ENCODE measurements around the gene KHNYN.
"Not testable (repeated sequence)": the region's sequence is repeated elsewhere in the genome, so short reads cannot be mapped to it uniquely, and the experiment has no call there.

KHNYN gene

DNA sequence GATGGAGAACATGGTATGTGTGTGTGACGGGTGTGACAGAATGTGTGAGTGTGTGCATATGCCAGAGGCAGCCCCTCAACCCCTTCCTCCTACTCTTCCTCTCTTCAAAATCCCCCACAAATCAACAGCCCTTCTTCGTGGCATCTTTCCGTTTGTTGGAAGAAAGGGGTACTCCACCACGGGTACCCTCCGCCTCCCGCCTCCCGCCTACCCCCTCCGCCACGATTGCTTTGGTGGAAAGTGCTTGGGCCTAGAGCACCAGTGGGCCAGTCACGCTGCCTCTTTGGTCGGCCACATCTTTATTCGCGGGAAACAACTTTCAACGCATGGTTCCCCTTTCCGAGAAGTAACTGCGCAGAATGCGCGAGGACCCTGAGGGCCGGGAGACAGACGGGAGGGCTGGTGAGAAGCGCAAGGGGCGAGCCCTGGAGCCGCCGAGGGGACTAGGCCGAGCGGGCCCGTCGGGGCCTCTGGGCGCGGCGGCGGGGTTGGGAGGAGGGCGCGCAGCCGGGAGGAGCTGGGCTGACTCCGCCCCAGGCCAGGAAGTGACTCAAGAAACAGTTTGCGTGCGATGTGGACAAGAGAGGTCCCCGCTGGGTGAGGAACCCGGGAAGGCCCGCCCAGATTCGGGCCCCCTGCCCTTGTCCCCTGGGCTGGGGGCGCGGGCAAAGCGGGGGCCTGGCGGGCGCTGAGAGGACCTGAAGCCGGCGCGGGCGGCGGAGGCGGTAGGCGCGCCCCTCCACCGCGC lies at the start of gene KHNYN, which contains the start of gene CBLN3:
Gene KHNYN, plus strand, starts transcription at position 560 of the 748 bp plus-strand sequence. CDS start 777 bp downstream, outside the sequence.
Gene CBLN3, minus strand, starts transcription at position 274 of the 748 bp plus-strand sequence. CDS start 614 bp downstream, outside the sequence.
- peak; percentile 80 to 81 for DNase-seq (ENCODE audit: low read depth in 2 of 2)

DNA sequence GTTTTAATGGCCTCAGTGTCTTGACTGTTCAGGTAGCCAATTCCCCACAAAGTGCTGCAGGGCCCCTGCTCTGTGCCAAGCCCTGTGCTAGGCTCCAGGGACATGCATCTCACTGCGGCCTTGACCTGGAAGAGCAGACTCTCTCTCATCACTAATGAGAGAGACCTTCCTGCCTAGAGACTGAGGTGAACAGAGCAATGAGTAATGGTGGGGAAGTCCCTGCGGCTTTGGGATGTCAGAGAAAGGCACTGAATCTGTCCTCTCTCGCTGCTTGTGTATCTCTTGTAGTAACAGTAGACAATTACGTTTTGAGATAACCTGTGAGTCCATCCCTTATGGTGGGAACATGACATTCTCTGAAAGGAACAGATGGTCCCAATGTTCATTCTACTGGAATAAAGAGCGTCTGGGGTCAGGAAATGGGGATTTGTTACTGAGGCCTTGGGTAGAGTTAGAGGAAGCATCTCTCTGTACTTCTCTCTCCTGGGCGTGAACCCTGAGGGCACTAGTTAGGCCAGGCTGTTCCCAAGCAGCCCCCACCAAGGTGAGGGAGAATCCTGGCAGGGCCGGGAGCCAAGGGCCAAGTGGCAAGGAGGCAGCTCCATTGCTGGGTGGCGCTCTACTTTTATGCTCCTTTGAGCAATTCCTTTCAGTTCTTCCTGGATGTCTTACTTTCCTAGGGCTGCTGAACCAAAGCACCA lies 48.2 kb upstream of the KHNYN start:
- DNase-seq (ENCODE audit: low read depth in 2 of 2) = no peak

DNA sequence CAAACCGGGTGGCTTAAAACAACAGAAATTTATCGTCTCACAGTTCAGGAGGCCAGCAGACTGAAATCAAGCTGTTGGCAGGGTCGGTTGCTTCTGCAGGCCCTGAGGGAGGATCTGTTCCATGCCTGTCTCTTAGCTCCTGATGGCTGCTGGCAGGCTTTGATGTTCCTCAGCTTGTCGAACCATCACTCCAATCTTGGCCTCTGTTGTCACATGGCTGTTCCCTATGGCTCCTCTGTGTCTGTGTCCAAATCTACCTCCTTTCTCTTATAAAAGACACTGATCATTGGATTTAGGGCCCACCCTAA lies 47.7 kb upstream of the KHNYN start:
- no peak for DNase-seq (ENCODE audit: low read depth in 2 of 2)

DNA sequence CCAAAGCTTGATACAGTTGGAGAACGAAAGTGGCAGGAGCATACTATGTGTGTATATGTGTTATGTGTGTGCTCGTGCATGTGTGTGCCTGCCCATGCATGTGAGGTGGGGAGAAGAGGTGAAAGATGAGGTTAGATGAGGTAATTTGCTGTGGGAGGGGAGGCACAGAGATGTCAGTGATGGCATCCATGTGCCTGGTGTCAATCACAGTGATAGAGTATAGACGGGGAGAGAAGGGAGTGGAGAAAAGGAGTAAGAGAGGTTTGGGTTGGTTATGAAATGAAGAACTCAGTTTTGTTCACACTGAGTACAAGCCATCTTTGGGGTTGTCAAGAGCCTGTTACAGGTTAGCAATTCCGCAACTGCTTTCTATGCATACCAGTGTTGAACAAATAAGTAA lies 45.6 kb upstream of the KHNYN start:
- no peak for DNase-seq (ENCODE audit: low read depth in 2 of 2)

- DNase-seq (ENCODE audit: low read depth in 2 of 2) = no peak
Observed at GRCh38 chr14:24385524-24385923, 44.2 kb upstream of the KHNYN start.

DNA sequence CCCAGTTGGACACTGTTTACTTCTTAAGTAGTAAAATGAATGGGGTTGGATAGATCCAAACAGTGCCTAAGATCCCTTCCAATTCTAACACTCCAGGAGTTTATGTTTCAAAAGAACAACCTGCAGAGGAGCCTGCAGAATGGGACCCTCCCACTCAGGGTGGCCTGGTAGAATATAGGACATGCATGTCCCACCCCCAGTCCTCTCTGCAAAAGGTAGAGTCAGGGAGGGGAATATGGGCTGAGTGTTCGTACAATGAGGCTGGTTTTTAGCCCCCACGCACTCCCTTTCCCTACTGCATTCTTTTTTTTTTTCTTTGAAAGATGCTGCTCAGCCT lies 42.8 kb upstream of the KHNYN start:
- DNase-seq (ENCODE audit: low read depth in 2 of 2) = no peak

DNA sequence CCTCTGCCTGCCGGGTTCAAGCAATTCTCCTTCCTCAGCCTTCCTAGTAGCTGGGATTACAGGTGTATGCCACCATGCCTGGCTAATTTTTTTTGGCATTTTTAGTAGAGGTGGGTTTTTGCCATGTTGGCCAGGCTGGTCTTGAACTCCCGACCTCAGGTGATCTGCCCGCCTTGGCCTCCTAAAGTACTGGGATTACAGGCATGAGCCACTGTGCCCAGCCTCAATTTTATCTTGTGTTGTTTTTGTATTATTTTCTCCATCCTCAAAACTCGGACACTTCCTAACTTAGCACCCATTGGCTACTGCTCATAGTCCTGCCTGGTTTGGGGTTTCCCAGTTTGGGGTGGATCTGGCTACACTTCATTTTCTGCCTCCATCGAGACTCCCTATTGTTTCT lies 42.2 kb upstream of the KHNYN start:
- not testable (repeated sequence) for DNase-seq (ENCODE audit: low read depth in 2 of 2)

GRCh38 chr14:24388474-24389179 lies 41.1 kb upstream of the KHNYN start:
- no peak for DNase-seq (ENCODE audit: low read depth in 2 of 2)

DNA sequence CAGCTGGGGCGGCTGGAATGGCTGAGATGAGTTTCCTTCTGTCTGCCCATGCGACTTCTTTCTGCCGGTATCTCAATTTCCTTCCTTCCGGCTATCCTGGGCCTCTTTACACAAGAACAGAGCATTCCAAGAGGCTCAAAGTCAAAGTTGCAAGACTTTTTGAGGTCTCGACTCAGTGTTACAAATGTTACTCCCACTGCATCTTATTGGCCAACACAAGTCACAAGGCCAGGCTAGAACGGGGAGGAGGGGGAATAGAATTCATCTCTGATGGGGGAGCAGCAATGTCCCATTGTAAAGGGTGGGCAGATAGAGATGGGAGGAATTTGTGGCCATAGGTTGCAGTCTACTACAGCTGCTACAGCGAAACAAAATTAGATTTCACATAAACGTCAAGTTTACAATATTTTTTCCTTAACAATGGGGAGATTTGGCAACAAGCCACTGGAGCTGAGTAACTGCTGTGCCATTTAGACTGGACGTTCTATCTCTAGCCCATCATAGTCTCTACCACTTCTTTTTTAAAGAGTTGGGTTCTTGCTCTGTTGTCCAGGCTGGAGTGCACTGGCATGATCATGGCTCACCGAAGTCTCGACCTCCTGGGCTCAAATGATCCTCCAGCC lies 40.4 kb upstream of the KHNYN start:
- no peak for DNase-seq (ENCODE audit: low read depth in 2 of 2)

DNA sequence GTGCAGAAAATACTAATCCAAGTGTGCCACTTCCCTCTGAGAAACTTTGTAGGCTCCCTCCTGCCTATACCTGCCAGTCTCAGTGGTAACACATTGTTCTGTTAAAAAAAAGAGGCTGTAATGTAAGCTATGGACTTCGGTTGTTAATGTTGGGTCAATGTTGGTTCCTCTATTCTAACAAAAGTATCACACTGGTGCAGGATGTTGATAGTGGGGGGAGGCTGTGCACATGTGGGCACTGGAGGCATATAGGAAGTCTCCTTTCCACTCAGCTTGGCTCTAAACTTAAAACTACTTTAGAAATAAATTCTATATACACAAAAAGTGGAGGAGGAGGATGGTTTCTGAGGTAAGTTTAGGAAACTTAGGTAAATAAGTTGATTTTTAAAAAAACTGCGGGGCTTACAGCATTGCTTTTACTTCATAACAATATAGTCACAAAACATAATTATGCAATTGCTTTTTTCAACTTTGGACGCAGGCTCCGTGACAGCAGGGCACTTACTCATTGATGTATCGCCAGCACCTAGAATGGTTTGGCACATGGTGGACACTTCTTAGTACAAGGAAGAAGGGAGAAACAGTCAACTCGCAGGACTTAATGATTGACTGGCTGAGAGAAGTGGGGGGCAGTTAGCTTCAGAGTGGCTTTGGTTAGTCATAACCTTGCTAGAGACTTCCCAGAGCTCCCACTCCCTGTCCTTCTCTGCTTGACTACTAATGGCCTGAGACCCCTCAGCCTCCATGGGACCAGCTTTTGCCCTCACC lies 38.9 kb upstream of the KHNYN start:
- no peak for DNase-seq (ENCODE audit: low read depth in 2 of 2)

DNA sequence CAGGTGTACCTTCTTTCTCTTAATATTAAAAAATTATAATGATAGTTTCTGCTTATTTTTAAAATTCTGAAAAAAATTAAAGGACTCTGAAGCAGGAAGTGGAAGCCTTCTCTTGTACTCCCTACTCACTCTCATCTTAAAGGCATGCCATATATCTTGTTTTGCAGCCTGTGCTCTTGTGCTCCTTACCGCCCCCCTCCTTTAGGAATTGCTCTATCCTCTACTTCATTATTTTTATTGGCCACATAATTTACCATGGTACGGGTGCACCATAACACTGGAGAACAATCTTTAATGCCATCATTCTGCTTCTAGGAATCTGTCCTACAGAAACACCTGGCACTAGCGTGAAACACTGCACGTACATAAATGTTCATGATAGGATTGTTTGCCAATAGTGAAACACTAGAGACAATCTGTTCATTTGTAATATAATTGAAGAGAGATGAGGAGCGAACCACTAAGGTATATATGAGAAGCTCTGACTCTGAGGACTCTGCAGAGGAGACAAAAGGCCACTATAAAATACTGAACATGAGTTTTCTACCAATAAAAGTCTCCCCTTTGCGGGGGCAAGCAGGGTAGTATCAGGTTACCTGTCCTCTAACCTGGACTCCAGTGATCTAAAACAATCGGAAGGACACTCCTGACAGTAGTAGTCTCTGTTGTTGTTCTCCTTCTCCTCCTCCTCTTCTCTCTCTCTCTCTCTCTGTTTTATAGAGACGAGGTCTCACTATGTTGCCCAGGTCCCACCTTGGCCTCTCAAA lies 37.2 kb upstream of the KHNYN start:
- no peak for DNase-seq (ENCODE audit: low read depth in 2 of 2)

- no peak for DNase-seq (ENCODE audit: low read depth in 2 of 2)
Observed at GRCh38 chr14:24394275-24394674, 35.5 kb upstream of the KHNYN start.

DNA sequence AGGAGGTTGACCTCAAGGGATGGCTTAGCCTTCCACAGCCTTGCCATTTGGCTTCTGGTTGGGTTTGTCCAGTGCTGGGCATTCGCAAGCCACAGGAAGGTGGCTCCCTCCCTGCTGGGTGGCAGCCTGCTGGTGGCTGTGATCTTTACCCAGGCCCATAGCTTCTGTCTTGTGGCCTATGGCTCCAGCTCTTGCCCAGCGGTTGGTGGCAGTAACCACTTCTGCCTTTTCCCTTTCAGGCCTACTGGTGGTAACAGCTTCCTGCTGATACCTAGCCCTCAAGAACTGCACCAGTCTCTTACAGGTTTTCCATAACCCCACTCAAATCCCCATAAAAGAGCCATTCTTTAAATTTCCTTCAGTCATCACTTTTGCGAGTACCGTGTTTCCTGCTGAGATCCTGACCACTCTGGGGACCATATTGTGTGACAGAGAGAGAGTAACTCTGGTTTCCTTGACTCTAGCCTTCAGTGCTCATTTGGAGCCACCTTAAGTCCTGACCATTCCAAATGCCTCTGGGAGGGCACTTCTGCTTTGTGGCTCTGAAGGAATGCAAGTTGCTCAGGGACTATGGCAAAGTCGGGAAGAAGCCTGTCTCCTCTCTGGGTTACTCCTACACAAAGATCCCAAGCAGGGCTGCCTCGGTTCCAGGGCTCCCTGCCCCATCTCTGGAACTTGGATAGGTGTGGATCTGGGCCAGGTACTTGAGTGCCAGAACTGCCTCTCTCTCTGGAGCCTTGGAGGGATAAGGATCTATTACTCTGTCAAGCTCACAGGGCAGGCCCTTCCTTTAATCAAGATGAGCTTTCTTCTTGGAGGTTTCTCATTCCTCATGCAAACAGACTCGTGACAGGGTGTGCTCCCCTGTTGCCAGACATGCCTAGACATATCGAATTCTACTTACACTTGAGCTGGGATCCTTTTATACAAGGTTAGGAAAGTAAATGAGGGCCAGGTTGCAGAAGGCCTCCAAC lies 33.9 kb upstream of the KHNYN start:
- DNase-seq (ENCODE audit: low read depth in 2 of 2) = no peak

GRCh38 chr14:24397639-24398292 lies 32.0 kb upstream of the KHNYN start:
- no peak for DNase-seq (ENCODE audit: low read depth in 2 of 2)

DNA sequence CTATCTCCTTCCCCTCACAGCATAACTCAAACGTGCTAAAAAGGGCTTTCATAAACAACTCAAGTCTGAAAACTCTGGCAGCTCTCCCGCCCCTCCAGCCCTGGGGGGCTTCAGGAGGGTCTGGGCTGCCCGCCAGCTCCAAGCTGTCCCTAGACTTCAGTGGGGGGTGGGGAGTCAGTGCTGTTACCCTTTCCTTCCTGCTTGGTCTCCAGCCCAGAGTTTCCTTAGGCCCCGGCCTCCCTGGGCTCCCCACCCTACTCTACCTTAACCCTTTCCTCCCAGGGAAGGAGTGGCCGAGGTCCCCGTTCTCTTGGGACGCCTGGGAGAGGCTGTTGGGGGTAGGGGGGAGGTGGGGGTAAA lies 31.5 kb upstream of the KHNYN start:
- no peak for DNase-seq (ENCODE audit: low read depth in 2 of 2)

GRCh38 chr14:24398653-24399446 lies 30.9 kb upstream of the KHNYN start, which contains the start of gene NYNRIN:
NYNRIN (plus strand) TSS chr14:24399003; CDS start chr14:24399247, 244 bp downstream.
- no peak for DNase-seq (ENCODE audit: low read depth in 2 of 2)

- DNase-seq (ENCODE audit: low read depth in 2 of 2) = no peak
Observed at GRCh38 chr14:24399447-24399822, 30.3 kb upstream of the KHNYN start.

DNA sequence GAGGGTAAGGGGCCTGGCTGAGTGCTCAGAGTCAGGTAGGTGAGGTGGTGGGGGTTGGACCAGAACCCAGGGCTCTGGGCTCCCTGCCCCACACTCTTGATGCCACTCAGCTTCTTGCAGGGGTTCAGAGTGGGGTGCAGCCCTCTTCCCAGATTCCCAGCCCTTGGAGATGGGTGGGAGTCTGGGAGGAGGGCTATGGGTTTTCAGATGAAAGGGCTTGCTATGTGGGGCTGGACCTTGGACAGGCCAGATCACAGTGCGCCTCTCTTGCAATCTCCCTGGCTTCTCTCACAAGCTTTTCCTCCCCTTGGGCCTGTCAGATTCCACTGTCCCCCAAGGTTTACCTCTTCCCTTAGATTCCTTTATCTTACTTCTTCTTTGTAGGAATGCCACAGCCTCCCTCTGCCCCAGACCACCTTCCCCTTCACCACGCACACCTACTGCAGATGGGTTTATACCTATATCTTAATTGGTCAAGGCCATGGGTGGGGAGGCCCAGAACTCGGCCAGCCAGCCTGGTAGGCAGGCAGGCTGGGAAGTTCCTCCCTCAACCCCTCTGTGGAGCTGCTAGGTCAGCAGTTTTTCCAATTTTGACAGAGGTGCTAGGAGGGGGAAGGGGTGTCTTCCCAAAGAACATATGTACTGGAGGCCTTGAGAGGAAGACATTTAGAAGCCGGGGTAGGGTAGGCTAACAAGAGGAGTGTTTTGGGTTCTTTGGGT lies 29.6 kb upstream of the KHNYN start:
- no peak for DNase-seq (ENCODE audit: low read depth in 2 of 2)
